BJ (cell line): Measurements from ENCODE around the gene DYNLT2. TPM values are rescaled to one million over a fixed set of nuclear protein-coding genes. Genes with fewer than 3 reads are reported as not detected.
"Not testable (repeated sequence)": the region's sequence is repeated elsewhere in the genome, so short reads cannot be mapped to it uniquely, and the experiment has no call there.

Experiments used
- CTCF ChIA-PET: fragments of 350-600 bp; formaldehyde crosslinking; extraction: SDS; loops from one replicate; lab custom pipeline; 2021; ENCODE audit warnings: antibody characterized with exemption, inconsistent platforms; lab: Yijun Ruan, JAX
- POLR2A ChIA-PET: fragments of 300-600 bp; sonication (Branson Sonifier 250); formaldehyde crosslinking; extraction: SDS; loops from one replicate; lab custom pipeline; 2021; ENCODE audit warnings: antibody characterized with exemption; lab: Charles Lee
- DNase-seq: peaks from one replicate; pipeline ENCODE4 v3.0.0-alpha.2; 2011; ENCODE audit warnings: low read depth
- H3K27me3 ChIP-seq: 2 replicates; pipeline ENCODE4 v1.6.0; 2011; ENCODE audit warnings: low read length; ENCODE audit not compliant: control insufficient read depth, insufficient read depth
- H3K36me3 ChIP-seq: 2 replicates; pipeline ENCODE4 v1.5.1; 2011; ENCODE audit warnings: low read length; ENCODE audit not compliant: control insufficient read depth, insufficient read depth
- H3K4me3 ChIP-seq: 2 replicates; pipeline ENCODE4 v1.5.1; 2011; ENCODE audit warnings: low read depth, mild to moderate bottlenecking, control low read depth, low read length
- CTCF ChIP-seq: IDR thresholded peaks from 2 replicates; pipeline ENCODE4 v1.5.1; 2011; ENCODE audit warnings: low read depth, mild to moderate bottlenecking, control low read depth, inconsistent platforms, low read length, moderate library complexity; ENCODE audit not compliant: insufficient read depth
- polyA plus RNA-seq: library from polyadenylated mRNA; depleted of rRNA; stranded (reverse); fragments of >200 nt; gene quantifications from 2 replicates; pipeline ENCODE4 v1.2.3, GENCODE V29; 2011; rRNA removed

Gene DYNLT2
- polyA plus RNA-seq, 1 experiment: 0.32 TPM

GRCh38 chr6:169697115-169697514 is 54.3 kb downstream of the DYNLT2 start:
- POLR2A ChIA-PET, DNase-seq: not testable (repeated sequence)
- peak; percentile 41 for TF ChIP-seq CTCF

GRCh38 chr6:169695131-169695530 is 56.2 kb downstream of the DYNLT2 start:
- H3K27me3 ChIP-seq: no peaks in the 10 kb centered on the region
- no peak for TF ChIP-seq CTCF
- DNase-seq: no peak
- ChIA-PET CTCF (interaction anchor here (1.6 kb wide), 1 partner anchor 14 kb away, joined by 4 read pairs; no protein-coding TSS in a partner anchor), POLR2A (interaction anchor here (0.5 kb wide), 1 partner anchor 76 kb away, joined by 3 read pairs; no protein-coding TSS in a partner anchor)
- H3K36me3 ChIP-seq: no peaks in the 10 kb centered on the region
- H3K4me3 ChIP-seq: no peak overlapping the region

More at GRCh38 chr6:169697115-169697514, 54.3 kb downstream of the DYNLT2 start:
- H3K36me3 ChIP-seq, H3K4me3 ChIP-seq, H3K27me3 ChIP-seq, CTCF ChIA-PET: not testable (repeated sequence)

- Histone ChIP-seq H3K27me3 (no peaks in the 10 kb centered on the region), H3K36me3 (no peaks in the 10 kb centered on the region), H3K4me3 (no peak overlapping the region)
- DNase-seq: no peak
- ChIA-PET POLR2A (no interaction called here), CTCF (no interaction called here)
- no peak for TF ChIP-seq CTCF
Observed at GRCh38 chr6:169692516-169692915, 58.9 kb downstream of the DYNLT2 start.

GRCh38 chr6:169691260-169691659 is 60.1 kb downstream of the DYNLT2 start:
- DNase-seq: no peak
- no peaks in the 10 kb centered on the region for H3K27me3 ChIP-seq
- TF ChIP-seq CTCF: no peak
- H3K36me3 ChIP-seq: no peaks in the 10 kb centered on the region
- ChIA-PET POLR2A (interaction anchor here (0.5 kb wide), 1 partner anchor 140 kb away, joined by 21 read pairs; no protein-coding TSS in a partner anchor), CTCF (no interaction called here)
- H3K4me3 ChIP-seq: no peak overlapping the region

Other genes starting within 250 kb of the DYNLT2 start
- gene WDR27, start 49.5 kb downstream of the DYNLT2 start, polyA plus RNA-seq: 22.9 and 28.7 TPM in 2 replicates
- 13.2 and 21.4 TPM in 2 replicates for gene C6orf120, start 49.4 kb downstream of the DYNLT2 start, polyA plus RNA-seq
- gene PHF10, start 27.1 kb downstream of the DYNLT2 start, polyA plus RNA-seq: 9.8 and 20.4 TPM in 2 replicates
- gene ERMARD, start 50 bp upstream of the DYNLT2 start, polyA plus RNA-seq: 21.5 and 31.8 TPM in 2 replicates